ENCODE data around the gene YRDC. TPM values are rescaled to one million over a fixed set of nuclear protein-coding genes. Genes with fewer than 3 reads are reported as not detected.

Gene YRDC
- total and polyA plus RNA-seq, 8 donors, result 9.8 to 16.9 (median 12.1) TPM

Other genes starting within 250 kb of the YRDC start
- gene GNL2, start 212.3 kb downstream of the YRDC start, total RNA-seq, result 10 to 100 TPM; 32.2 to 41.8 TPM
- gene GNL2, start 212.3 kb downstream of the YRDC start, polyA plus RNA-seq (ENCODE audit: insufficient read length in 6 of 6), result 10 to 100 TPM; 56.6 to 70.8 (median 65.3) TPM
- gene RSPO1, start 173.3 kb downstream of the YRDC start, total RNA-seq, result 1 to 10 TPM in 1 of 2 donors, under 1 TPM in 1; 0.52 to 1.2 TPM
- 1 to 10 TPM in 5 of 6 donors, under 1 TPM in 1; 0.93 to 2.2 (median 1.6) TPM for gene RSPO1, start 173.3 kb downstream of the YRDC start, polyA plus RNA-seq (ENCODE audit: insufficient read length in 6 of 6)
- gene CDCA8, start 115.7 kb downstream of the YRDC start, total RNA-seq, result 1 to 10 TPM; 3.4 to 5.8 TPM
- gene CDCA8, start 115.7 kb downstream of the YRDC start, polyA plus RNA-seq (ENCODE audit: insufficient read length in 6 of 6), result 10 to 100 TPM; 12.9 to 32.6 (median 16.4) TPM
- gene EPHA10, start 43.1 kb downstream of the YRDC start, total RNA-seq, result 1 to 10 TPM; 2.3 to 3.2 TPM
- under 1 TPM; 0.13 to 0.25 (median 0.18) TPM for gene EPHA10, start 43.1 kb downstream of the YRDC start, polyA plus RNA-seq (ENCODE audit: insufficient read length in 6 of 6)
- 10 to 100 TPM in 1 of 2 donors, 1 to 10 TPM in 1; 8.6 to 11.2 TPM for gene MANEAL, start 14.4 kb downstream of the YRDC start, total RNA-seq
- 1 to 10 TPM; 4.3 to 5.8 (median 5.2) TPM for gene MANEAL, start 14.4 kb downstream of the YRDC start, polyA plus RNA-seq (ENCODE audit: insufficient read length in 6 of 6)
- gene C1orf122, start 418 bp downstream of the YRDC start, total RNA-seq, result 10 to 100 TPM; 43.0 to 54.3 TPM
- gene C1orf122, start 418 bp downstream of the YRDC start, polyA plus RNA-seq (ENCODE audit: insufficient read length in 6 of 6), result 10 to 100 TPM; 18.6 to 38.1 (median 26.0) TPM
- gene MTF1, start 51.4 kb upstream of the YRDC start, total RNA-seq, result 10 to 100 TPM; 16.8 to 37.4 TPM
- 1 to 10 TPM; 7.5 to 9.6 (median 8.9) TPM for gene MTF1, start 51.4 kb upstream of the YRDC start, polyA plus RNA-seq (ENCODE audit: insufficient read length in 6 of 6)
- 10 to 100 TPM; 27.4 to 33.1 TPM for gene INPP5B, start 138.8 kb upstream of the YRDC start, total RNA-seq
- gene INPP5B, start 138.8 kb upstream of the YRDC start, polyA plus RNA-seq (ENCODE audit: insufficient read length in 6 of 6), result 10 to 100 TPM; 22.5 to 39.9 (median 31.3) TPM
- gene SF3A3, start 181.8 kb upstream of the YRDC start, total RNA-seq, result 10 to 100 TPM; 37.1 to 47.1 TPM
- gene SF3A3, start 181.8 kb upstream of the YRDC start, polyA plus RNA-seq (ENCODE audit: insufficient read length in 6 of 6), result 100 to 1,000 TPM in 2 of 6 donors, 10 to 100 TPM in 4; 89.1 to 107 (median 99.3) TPM
- gene FHL3, start 197.3 kb upstream of the YRDC start, total RNA-seq, result 10 to 100 TPM; 17.2 to 34.4 TPM
- gene FHL3, start 197.3 kb upstream of the YRDC start, polyA plus RNA-seq (ENCODE audit: insufficient read length in 6 of 6), result 10 to 100 TPM; 14.8 to 18.5 (median 17.8) TPM
- 10 to 100 TPM; 24.5 to 33.3 TPM for gene UTP11, start 204.5 kb upstream of the YRDC start, total RNA-seq
- gene UTP11, start 204.5 kb upstream of the YRDC start, polyA plus RNA-seq (ENCODE audit: insufficient read length in 6 of 6), result 10 to 100 TPM; 37.0 to 50.2 (median 43.6) TPM
- not detected for gene POU3F1, start 238.6 kb upstream of the YRDC start, total RNA-seq
- under 1 TPM in 4 of 6 donors, not detected in 2; 0.08 to 0.28 (median 0.13) TPM for gene POU3F1, start 238.6 kb upstream of the YRDC start, polyA plus RNA-seq (ENCODE audit: insufficient read length in 6 of 6)

All from left lung (tissue), 8 donors.